Measurements from ENCODE around the gene MEMO1. TPM values are rescaled to one million over a fixed set of nuclear protein-coding genes. Genes with fewer than 3 reads are reported as not detected.
A peak's percentile ranks its signal among the peaks of the same experiment; 100 is the strongest.

MEMO1 gene
- total and polyA plus RNA-seq, 2 experiments from 2014 or later: 43.9 to 58.8 TPM

DNA sequence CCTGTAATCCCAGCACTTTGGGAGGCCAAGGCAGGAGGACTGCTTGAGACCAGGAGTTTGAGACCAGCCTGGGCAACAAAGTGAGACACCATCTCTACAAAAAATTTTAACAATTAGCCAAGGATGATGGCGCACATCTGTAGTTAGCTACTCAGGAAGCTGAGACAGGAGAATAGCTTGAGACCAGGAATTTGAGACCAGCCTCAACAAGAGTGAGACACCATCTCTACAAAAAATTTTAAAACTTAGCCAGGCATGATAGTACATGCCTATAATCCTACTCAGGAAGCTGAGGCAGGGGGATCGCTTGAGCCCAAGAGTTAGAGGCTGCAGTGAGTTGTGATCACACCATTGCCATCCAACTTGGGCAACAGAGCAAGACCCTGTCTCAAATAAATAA is 7.0 kb downstream of the MEMO1 start:
- no peak for TF ChIP-seq EZH2 (IDR thresholded peaks at IDR 0.05; ENCODE audit: borderline replicate concordance)
- no peak for TF ChIP-seq EZH2phosphoT487 (IDR thresholded peaks at IDR 0.05; ENCODE audit: low read depth, severe bottlenecking, unreplicated experiment)
- TF ChIP-seq, protein P1, sequence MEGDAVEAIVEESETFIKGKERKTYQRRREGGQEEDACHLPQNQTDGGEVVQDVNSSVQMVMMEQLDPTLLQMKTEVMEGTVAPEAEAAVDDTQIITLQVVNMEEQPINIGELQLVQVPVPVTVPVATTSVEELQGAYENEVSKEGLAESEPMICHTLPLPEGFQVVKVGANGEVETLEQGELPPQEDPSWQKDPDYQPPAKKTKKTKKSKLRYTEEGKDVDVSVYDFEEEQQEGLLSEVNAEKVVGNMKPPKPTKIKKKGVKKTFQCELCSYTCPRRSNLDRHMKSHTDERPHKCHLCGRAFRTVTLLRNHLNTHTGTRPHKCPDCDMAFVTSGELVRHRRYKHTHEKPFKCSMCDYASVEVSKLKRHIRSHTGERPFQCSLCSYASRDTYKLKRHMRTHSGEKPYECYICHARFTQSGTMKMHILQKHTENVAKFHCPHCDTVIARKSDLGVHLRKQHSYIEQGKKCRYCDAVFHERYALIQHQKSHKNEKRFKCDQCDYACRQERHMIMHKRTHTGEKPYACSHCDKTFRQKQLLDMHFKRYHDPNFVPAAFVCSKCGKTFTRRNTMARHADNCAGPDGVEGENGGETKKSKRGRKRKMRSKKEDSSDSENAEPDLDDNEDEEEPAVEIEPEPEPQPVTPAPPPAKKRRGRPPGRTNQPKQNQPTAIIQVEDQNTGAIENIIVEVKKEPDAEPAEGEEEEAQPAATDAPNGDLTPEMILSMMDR (IDR thresholded peaks at IDR 0.05; ENCODE audit: poor library complexity): no peak
- Histone ChIP-seq H4K20me1 (ENCODE audit: insufficient read depth, poor library complexity, severe bottlenecking) (peaks cover 63% of the 10 kb centered on the region), H3K27ac (no peak overlapping the region), H3K79me2 (peaks cover 100% of the 10 kb centered on the region), H3K4me1 (ENCODE audit: insufficient read depth) (peaks cover 20% of the 10 kb centered on the region), H3K4me3 (no peak overlapping the region), H2AFZ (no peak overlapping the region), H3K9me3 (ENCODE audit: low read depth) (no peaks in the 10 kb centered on the region), H3K27me3 (no peaks in the 10 kb centered on the region), H3K36me3 (replicated peaks; ENCODE audit: insufficient read depth, low read depth) (no peaks in the 10 kb centered on the region), H3K4me2 (no peak overlapping the region), H3K9me2 (replicated peaks; ENCODE audit: insufficient read depth) (no peaks in the 10 kb centered on the region)
- no peak for DNase-seq (ENCODE audit: low spot score)
- 96% methylated on average over 2 of the region's 2 CpGs for WGBS (ENCODE audit: low lambda C conversion rate, missing lambda C conversion rate)

DNA sequence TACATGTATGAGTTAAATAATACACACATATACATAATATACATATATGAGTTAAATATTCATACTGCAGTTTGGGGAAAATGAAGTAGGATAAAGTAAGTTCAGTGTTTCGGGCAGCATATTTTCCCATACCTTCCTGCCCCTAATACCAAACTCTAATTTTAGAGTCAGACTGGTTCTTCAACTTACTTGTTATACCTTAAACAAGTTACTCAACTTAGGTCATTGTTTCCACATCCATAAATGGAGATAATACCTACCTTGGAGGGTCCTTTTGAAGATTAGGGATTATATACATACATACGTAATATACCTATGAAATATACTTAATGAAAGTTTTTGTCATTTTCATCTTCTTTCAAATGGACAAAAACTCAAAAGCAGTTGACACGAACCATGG is 8.4 kb downstream of the MEMO1 start:
- H2AFZ ChIP-seq: no peak overlapping the region
- no peak for DNase-seq (ENCODE audit: low spot score)
- peaks cover 7% of the 10 kb centered on the region for H3K4me1 ChIP-seq (ENCODE audit: insufficient read depth)
- H3K36me3 ChIP-seq (replicated peaks; ENCODE audit: insufficient read depth, low read depth): no peaks in the 10 kb centered on the region
- TF ChIP-seq, protein P1 (IDR thresholded peaks at IDR 0.05; ENCODE audit: poor library complexity): no peak
- no peak for TF ChIP-seq EZH2phosphoT487 (IDR thresholded peaks at IDR 0.05; ENCODE audit: low read depth, severe bottlenecking, unreplicated experiment)
- H4K20me1 ChIP-seq (ENCODE audit: insufficient read depth, poor library complexity, severe bottlenecking): peaks cover 61% of the 10 kb centered on the region
- no peak overlapping the region for H3K4me3 ChIP-seq
- no peaks in the 10 kb centered on the region for H3K9me3 ChIP-seq (ENCODE audit: low read depth)
- 85% methylated on average over 3 of the region's 3 CpGs for WGBS (ENCODE audit: low lambda C conversion rate, missing lambda C conversion rate)
- H3K27me3 ChIP-seq: no peaks in the 10 kb centered on the region
- H3K27ac ChIP-seq: peak overlapping the region; percentile 9
- H3K79me2 ChIP-seq: peaks cover 100% of the 10 kb centered on the region
- no peaks in the 10 kb centered on the region for H3K9me2 ChIP-seq (replicated peaks; ENCODE audit: insufficient read depth)
- H3K4me2 ChIP-seq: peak overlapping the region; percentile 15

DNA sequence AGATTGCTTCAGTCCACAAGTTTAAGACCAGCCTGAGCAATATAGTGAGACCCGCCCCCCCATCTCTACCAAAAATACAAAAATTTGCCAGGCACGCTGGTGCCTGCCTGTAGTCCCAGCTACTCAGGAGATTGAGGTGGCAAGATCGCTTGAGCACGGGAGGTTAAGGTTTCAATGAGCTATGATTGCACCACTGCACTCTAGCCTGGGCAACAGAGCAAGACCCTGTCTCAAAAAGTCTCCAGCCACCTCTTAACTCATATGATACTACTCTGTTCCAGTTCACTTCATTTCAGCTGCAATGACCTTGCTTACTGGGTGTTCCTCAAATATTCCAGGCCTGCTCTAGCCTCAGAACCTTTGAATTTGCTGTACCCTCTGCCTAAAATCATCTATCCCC is 11.4 kb downstream of the MEMO1 start:
- Histone ChIP-seq H3K27me3 (no peaks in the 10 kb centered on the region), H3K36me3 (replicated peaks; ENCODE audit: insufficient read depth, low read depth) (no peaks in the 10 kb centered on the region), H4K20me1 (ENCODE audit: insufficient read depth, poor library complexity, severe bottlenecking) (peaks cover 51% of the 10 kb centered on the region), H3K9me2 (replicated peaks; ENCODE audit: insufficient read depth) (no peaks in the 10 kb centered on the region), H3K4me3 (no peak overlapping the region), H3K79me2 (peaks cover 100% of the 10 kb centered on the region), H2AFZ (no peak overlapping the region), H3K9me3 (ENCODE audit: low read depth) (no peaks in the 10 kb centered on the region), H3K4me1 (ENCODE audit: insufficient read depth) (no peaks in the 10 kb centered on the region), H3K4me2 (no peak overlapping the region), H3K27ac (no peak overlapping the region)
- DNase-seq (ENCODE audit: low spot score): no peak
- TF ChIP-seq EZH2phosphoT487 (IDR thresholded peaks at IDR 0.05; ENCODE audit: low read depth, severe bottlenecking, unreplicated experiment): no peak
- TF ChIP-seq, protein P1 (IDR thresholded peaks at IDR 0.05; ENCODE audit: poor library complexity): no peak
- no peak for TF ChIP-seq EZH2 (IDR thresholded peaks at IDR 0.05; ENCODE audit: borderline replicate concordance)
- 96% methylated on average over 4 of the region's 4 CpGs for WGBS (ENCODE audit: low lambda C conversion rate, missing lambda C conversion rate)

All from hepatocyte (in vitro differentiated cells).